Endometrial microvascular endothelial cells (primary cell): ENCODE data around the gene ROBO3. TPM values are rescaled to one million over a fixed set of nuclear protein-coding genes. Genes with fewer than 3 reads are reported as not detected.

Experiments
- in situ Hi-C: cut with HindIII; loops from 2 replicates; pipeline ENCODE4 v1.10.0; 2017; ENCODE audit warnings: low sequenced_read_pairs, low pct_unique_long_range_greater_than_20kb; ENCODE audit errors: inconsistent ontology term
- total RNA-seq: library from RNA; depleted of rRNA; stranded (reverse); fragments of >200 nt; gene quantifications from one replicate; pipeline ENCODE4 v1.2.3, GENCODE V29; 2015; ENCODE audit errors: inconsistent ontology term

ROBO3 gene
- total RNA-seq, 1 donor from 2014 or later, result 9.9 TPM

DNA sequence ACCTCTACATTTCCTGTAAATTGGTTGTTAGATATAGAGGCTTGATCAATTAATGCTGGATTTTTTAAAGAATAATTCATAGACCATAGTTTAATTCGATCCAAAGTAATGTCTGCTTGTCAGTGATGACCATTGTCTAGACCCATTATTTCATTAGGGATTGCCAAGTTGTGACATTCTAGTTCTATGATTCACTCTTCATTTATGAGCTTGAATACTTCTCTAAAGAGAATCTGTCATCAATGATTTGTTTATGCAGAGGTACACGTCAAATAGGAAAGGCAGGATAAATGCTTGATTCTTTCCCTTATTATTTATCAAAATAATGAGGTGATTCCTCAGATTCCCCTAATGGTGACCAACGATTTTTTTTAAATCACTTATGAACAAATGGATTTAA lies 24.0 kb upstream of the ROBO3 start:
- in situ Hi-C loops, result no loop called here

DNA sequence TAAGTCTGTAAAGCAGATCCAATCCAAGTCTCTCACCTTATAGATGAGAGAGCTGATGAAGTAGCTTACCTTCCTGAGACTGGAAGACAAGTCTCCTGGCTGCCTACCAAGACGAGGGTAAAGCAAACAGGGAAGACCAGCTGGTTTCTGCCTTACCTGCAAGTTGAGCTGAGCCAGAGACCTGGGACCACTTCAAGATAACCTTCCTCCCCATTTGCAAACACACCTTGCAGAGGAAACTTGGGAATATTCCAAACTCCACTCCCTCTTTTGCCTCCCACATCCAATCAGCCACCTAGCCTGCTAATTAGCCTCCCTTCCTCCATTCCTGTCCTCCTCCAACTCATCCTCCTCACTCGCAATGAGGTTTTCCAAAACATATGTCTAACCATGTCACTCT lies 23.4 kb upstream of the ROBO3 start:
- in situ Hi-C loops, result no loop called here

DNA sequence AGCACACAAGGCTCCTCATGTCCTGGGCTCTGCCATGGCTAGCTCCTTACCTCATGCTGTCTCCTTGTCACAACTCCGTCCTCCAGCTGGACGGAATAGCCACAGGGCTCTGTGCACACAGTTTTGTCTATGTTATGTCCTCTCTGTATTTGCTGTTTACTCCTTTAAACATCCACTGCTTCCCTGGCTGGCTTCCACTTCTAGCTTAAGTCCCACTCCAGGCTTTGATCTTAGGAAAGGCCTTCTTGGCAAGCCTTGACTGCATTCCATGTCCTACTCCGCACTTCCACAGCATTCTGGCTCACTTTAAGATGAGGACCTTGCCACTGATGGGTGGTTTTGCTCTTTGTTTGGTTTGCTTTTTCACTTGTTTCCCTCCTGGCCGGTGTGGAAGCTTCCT lies 22.9 kb upstream of the ROBO3 start:
- in situ Hi-C loops, result no loop called here

DNA sequence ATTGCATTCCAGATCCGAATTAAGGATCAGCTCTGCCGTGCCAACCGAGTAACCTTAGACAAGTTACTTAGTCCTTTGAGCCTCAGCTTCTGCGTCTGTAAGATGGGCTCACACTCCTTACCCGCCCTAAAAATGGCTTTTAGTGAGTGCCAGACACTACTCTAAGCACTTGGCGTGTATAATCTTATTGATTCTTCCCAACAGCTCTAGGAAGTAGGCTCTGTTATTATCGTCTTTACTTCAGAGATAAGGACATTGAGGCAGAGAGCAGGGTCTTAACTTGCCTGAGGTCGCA lies 21.7 kb upstream of the ROBO3 start:
- in situ Hi-C loops, result no loop called here

DNA sequence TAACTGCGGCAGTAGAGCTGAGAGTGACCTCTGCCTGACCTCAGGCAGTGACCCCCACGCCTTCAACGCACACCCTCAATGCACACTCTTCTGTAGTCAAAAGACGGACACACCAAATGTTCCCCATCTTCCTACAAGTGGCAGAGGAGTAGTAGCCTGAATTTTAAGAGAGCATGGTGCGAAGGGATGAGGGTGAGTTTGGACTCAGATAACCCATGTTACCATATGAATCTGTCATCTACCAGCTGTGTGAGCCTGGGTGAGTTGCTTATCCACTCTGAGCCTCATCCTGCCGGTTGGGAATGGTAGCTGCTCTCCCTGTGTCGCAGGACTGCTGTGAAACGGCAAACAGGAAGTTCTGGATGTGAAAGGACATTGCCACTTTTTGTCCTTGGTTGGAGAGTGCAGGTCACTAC lies 20.6 kb upstream of the ROBO3 start:
- in situ Hi-C loops, result no loop called here

DNA sequence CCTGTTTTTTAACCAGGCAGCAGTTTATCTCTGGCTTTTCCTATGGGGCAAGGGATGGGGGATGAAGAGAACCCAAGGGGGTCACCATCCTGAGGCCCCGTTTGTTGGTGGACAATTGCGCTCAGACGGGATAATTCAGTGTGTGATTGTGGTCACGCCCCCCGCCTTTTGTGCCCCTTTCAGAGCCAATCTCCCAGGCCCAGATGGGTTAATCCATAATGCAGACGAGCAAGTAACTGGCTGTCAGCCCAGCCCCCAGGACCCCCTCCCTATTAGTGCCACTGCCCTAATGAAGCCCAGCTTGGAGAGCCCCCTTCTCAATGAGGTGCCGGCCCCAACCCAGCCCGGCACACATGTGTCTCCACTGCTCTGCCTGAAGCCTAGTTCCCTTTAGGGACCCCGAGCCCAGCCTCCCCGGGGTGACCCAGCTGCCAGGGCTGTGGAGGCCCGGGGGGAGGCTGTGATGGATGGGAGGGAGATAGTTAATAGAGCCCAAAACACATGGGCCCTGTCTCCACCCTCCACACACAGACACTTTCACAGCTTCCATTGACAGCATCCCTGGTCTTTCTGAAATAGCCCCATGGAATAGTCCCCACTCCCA lies 19.1 kb upstream of the ROBO3 start:
- in situ Hi-C loops, result no loop called here

DNA sequence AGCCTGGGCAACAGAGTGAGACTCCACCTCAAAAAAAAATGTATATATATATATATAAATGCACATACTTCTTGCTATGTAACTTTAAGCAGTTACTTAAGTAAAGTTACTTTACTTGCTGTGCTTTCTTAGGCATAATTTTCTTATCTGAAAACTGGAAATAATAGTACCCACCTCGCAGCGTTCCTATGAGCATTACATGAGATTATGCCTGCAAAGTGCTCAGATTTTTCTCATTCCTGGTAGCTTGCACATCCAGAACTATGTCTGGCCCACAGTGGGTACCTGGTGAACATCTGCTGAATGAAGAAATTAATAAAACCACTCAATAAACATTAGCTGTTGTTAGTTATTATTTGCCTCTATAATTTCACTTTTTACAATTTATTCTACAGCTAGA lies 6.1 kb upstream of the ROBO3 start:
- in situ Hi-C loops, result no loop called here

DNA sequence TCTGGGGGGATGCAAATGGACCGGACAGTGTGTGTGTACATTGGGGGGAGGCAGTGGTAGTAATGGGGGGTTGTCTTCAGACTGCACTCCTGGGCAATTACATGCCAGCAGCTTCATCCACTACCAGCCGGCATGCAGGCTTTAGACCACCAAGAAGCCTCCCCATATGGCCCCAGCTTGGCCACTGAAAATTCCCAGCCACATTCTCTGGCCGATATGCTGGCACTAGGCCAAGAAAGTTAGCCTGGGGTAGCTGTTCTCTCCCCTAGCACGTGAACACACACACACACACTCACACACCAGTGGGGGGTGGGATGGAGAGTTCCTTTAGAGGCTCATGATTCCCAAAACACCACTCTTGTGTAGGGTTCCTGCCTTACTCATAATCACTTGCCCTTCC lies 3.6 kb upstream of the ROBO3 start:
- in situ Hi-C loops, result no loop called here

DNA sequence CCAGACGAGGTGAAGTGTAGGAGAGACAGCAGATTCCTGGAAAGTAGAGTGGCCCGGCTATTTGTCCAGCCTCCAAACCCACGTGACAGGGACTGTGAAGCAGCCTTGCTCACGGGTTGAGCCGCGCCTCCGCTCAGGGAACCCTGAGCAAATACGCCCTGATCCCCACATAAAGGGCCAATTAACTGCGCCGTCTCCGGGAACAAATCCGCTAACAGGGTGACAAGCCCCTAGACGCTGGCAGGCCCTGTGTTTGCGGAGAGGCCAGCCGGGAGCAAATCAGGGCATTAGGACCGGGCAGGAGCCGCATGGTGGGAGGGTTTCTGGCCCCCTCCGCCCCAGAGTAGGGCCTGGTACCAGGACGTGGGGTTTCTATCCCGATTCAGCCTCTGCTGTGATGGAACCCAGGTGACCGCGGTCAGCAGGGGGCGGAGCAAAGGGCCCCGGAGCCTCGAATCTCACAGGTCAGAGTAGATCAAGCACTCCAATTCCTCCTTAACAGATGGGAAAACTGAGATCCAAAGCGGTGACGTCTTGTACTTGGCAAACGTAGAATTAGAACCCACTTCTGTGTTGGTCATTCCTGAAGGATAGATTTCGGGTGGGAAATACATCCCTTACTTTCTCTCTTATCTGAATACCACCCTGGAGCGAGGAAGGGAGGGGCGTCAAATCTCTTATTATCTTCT lies 2.0 kb upstream of the ROBO3 start:
- in situ Hi-C loops, result no loop called here

DNA sequence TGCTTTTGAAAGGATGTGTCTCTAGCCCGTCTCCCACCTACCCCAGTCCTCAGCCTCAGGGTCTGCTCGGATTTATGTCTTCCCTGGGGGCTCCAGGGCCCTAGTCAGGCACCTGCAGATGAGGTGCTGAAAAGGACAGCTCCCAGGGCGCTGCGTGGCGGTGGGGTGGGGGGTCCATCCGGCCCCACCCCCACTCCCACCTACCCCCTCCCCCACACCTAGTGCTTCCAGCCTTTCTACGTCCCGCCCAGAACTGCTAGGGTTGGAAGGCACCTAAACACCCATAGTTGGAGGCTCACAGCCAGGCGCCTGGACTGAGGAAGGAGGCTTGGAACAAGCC lies 1.4 kb upstream of the ROBO3 start:
- in situ Hi-C loops, result no loop called here

DNA sequence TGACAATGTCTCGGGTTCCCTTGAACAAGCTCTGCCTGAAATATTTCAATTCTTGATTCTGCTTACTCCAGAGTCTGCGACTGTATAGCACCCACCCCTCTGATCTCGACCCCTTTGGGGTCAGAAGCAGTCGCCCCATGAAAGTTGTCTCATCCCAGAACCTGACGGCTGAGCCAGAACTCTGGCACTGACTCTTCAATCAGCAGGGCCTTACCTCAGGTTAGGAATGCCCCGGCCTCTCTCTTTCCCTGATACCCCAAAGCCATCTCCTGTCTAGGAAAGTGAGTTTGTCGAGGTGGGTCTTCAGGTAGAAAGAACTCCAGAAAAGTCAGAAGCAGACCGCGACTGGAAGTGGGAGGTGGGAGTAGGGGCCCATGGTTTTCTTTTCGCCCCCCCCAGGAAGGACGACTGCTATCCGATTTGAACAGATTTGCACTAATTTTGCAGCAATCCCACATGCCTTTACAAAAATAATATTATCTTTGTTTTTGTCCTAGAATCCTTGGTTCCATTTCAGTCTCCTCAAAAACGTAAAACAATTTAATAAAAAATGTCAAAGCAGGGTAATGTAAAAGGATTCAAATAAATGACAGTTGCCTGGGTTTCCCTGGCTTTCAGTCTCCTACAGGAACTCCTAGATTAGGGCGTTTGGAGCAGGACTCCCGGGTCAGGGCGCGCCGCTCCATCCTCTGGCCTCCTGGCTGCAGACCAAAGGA lies 898 bp upstream of the ROBO3 start:
- in situ Hi-C loops, result no loop called here

DNA sequence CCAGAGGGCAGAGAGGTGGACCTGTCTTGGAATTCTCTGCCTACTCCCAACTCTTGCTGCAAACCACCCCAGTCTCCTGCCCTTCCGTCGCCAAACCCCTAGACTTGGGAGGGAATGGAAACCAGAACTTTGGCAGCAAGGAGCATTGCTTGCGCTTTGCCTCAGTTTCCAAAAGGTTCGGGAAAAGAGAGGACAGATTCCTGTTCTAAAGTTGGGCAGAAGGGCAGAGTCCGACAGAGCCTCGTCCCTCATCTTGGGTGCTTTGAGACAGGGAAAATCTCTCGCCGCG lies 396 bp upstream of the ROBO3 start:
- in situ Hi-C loops, result no loop called here

DNA sequence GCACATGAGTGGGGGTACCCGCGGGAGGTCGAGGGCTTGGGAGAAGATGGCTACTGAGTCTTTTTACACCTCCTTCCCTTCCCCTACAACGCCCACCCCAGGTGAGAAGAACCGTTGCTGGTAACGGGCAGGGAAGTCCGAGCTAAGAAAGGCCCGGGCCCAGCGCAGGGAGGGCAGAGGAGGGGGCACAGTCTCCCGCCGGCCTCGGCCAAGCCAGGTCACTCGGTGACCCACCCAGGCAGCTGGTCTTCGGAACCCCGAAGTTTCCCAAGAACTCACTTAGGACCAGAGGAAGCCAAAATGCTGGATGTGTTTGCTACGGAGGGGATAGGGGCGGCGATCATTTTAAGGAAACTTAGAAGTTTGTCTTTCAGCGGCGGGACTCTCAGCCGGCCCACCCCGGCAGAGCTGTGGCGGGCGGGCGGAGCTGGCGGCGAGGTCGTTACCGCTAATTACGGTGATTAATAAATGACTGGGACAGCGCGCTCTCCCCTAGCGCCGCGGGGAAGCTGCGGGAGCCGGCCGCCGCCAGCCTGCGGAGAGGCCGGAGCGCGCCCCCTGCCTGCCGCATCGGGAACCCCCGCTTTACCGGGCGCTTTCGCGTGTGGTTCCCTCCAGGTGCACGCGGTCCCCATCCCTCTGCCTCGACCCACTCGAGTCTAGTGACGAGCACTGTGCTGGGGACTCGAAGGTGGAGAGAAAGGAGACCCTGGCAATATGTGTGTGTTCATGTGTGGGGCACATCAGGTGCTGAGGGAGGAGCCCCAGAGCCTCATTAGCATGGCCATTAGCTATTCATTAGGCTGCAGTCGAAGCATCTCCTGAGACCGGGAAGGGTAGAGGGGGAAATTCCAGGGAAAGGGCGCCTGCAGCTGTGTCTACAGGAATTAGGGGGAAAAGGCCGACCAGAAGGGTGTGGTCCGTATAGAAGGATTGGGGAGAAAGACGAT lies 945 bp downstream of the ROBO3 start:
- in situ Hi-C loops, result no loop called here

DNA sequence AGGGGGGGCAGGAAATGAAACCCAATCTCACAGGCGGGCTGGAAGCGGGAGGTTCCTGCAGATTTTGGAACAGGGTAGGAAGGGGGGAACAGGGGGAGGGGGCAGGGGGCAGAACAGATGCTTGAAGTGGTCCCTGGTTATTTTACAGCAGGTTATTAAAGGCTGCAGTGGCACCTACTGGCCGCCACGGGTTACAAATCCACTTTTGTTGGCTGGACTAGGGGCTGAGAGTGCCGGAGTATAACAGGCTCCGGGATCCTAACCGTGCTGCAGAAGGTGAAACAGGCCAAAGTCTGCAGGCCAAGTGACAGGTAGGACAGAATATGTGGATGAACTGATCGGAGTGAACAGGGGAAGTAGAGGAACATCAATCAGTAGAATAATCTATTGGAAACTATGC lies 2.5 kb downstream of the ROBO3 start:
- in situ Hi-C loops, result no loop called here

DNA sequence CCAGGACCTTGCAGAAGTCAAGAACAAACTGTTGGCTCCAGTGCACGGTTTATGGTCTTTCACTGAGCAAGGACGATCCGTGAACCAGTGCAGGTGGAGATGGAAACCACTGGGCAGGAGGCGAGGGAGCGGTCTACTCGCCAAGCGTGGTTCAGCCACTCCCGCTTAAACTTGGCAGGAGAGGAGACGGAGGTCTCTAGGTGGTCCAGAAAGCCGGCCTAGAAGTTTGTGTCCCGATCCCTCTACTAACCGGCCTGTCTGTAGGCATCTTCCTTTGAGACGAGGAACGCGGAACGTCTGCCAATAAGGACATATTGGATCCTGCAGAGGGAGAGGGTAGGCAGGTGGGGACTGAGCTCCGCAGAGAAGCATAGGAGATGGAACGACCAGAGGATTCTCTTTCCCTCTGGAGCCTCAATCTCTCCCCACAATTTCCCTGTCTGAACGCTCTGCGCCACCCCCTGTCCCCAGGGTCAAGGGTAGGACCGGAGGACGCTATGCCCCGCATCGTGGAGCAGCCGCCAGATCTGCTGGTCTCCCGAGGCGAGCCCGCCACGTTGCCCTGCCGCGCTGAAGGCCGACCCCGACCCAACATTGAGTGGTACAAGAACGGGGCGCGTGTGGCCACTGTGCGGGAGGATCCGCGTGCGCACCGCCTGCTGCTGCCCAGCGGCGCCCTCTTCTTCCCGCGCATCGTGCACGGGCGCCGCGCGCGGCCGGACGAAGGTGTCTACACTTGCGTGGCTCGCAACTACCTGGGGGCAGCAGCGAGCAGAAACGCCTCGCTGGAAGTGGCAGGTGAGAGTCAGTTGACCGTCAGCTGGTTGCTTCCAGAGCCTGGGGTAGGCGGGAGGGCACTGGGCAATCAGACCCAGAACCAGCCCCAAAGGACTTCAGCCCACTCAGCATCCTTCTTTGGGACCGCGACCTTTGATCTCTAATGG lies 3.4 kb downstream of the ROBO3 start:
- in situ Hi-C loops, result no loop called here

DNA sequence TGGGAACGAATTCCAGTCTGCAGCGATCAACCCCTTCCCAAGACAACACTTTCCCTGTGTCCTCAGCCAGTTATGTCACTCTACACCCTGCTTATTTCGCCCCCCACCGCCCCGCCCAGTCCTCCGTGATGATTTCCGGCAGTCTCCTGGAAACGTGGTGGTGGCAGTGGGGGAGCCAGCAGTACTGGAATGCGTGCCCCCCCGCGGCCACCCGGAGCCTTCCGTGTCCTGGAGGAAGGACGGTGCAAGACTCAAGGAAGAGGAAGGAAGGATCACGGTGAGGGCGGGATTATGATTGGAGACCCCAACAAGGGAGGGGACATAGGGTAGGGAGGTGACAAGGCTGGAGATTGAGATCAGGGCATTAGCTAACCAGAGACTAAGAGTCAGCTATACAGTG lies 4.1 kb downstream of the ROBO3 start:
- in situ Hi-C loops, result no loop called here

DNA sequence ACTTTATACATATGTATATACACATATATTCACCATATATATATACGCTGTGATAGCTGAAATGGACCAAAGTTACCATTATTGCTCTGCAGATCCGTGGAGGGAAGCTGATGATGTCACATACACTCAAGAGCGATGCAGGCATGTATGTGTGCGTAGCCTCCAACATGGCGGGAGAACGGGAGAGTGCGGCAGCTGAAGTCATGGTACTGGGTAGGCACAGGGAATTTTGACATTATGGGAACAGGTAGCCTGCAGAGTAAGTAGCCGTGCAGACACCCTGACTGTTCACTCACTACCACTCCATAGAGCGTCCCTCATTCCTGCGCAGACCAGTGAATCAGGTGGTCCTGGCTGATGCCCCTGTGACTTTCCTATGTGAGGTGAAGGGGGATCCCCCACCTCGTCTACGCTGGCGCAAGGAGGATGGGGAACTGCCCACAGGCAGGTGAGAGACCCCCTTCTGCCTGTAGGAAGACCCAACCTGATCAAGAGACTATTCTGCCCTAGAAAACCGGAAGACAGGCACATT lies 4.7 kb downstream of the ROBO3 start:
- in situ Hi-C loops, result no loop called here

DNA sequence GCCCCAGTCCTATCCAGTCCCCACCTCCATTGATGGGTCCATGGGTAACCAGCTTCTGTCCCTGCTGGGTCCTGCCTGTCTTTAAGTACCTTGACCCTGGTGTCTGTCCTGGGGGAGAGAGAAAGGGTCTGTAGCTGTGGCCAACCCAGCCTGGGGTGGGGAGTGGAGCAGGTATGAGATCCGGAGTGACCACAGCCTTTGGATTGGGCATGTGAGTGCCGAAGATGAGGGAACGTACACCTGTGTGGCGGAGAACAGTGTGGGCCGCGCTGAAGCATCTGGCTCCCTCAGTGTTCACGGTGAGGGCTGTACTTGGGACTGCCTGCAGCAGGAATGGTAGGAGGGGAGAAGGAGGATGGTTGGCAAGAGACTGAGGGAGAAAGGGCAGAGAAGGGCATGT lies 5.2 kb downstream of the ROBO3 start:
- in situ Hi-C loops, result no loop called here

DNA sequence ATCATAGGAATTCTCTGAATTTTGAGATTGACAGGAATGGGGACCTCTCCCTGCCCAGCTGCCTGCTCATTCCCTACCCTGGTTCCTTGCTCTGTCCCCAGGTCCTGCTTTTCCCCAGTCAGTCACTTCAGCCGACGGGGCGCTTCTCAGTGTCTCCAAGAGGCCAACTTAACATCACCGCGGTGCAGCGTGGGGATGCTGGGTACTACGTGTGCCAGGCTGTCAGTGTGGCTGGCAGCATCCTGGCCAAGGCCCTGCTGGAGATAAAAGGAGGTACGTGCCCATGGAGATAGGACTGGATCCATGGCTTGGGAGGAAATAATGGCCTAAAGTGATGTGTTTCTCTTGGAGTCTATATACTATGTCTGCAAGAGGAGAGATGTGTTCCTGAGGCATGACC lies 7.0 kb downstream of the ROBO3 start:
- in situ Hi-C loops, result no loop called here
